Stimulated activated CD4-positive, alpha-beta T cell treated with anti-CD3 and anti-CD28 coated beads, TNF-alpha, amount 100 ng/mL, for 4 hours (primary cell): Measurements from ENCODE around the gene DNASE1L3.
A peak's percentile ranks its signal among the peaks of the same experiment; 100 is the strongest.

Source experiments
- DNase-seq, 3 experiments: peaks; one replicate each; pipeline ENCODE4 v3.0.0-alpha.2; 2020; ENCODE audit warnings: low read depth in 3 of 3

Gene DNASE1L3

DNA sequence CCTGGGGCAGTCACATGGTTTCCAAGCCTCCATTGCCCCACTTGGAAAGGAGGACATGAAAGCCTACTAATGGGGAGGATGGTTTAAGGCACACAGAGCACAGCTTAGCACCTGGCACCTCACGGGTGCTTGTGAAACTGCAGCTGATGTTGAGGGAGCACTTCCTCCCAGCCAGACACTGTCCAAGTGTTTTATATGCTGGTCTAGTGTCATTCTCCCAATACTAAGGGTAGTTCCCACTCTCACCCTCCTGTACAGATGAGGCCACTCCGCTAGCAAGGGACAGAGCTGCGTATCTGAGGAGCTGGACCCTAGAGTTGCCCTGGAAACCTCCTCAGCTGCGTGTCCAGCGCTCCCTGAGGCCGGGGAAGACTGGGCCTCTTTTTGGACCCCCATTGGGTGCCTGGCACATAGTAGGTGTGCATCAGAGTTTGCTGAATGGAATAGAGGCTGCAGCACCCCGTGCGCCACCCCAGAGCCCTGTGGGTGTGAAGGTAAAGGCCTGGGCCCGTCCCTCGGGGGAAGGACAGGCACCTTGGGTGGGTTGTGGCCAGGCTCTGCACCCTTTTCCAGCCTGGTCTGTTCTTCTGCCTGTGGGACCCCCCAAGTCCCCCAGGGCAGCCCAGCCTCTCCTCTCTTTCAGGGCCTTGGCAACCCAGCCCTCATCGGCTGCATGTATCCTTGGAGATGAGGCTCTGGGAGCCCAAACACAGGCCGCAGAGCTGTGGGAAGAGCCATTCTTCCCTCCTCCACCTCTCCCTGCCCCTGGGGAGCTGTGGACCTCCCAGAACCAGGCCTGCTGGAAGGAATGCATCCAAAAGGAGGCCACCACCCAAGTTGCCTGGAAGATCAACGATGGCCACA lies 31.3 kb downstream of the DNASE1L3 start:
- DNase-seq: no peak

DNA sequence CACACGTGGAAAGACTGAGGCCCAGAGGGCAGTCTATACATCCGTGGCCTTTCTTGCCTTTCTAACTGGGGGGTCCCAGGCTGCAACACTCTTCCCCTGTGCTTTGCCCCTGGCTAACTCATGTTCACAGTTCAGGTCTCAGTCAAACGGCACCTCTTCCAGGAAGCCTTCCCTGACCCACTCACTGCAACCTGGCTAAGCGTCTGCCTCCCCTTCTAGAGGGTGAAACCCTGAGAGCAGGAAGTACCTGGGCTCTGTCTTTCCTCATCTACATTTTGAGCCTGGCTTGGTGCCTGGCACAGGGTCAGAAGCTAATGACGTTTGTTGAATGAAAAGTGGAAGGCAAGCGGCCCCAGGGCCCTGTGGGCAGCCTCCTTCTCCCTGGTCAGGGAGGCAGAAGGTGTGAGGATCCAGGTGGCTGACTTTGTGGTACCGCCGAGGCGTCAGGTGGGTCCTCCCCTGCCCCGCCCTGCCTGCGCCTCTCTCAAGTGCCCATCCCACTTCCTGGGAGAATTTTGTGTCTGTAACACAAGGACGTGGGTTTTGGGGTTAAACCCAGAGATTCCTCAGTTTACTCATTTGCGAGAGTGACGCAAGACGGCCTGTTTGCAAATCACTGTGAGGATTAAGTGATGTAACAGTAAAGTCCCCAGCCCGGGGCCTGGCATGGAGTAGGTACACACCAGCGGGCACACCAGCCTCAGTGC lies 32.1 kb downstream of the DNASE1L3 start:
- DNase-seq: no peak

DNA sequence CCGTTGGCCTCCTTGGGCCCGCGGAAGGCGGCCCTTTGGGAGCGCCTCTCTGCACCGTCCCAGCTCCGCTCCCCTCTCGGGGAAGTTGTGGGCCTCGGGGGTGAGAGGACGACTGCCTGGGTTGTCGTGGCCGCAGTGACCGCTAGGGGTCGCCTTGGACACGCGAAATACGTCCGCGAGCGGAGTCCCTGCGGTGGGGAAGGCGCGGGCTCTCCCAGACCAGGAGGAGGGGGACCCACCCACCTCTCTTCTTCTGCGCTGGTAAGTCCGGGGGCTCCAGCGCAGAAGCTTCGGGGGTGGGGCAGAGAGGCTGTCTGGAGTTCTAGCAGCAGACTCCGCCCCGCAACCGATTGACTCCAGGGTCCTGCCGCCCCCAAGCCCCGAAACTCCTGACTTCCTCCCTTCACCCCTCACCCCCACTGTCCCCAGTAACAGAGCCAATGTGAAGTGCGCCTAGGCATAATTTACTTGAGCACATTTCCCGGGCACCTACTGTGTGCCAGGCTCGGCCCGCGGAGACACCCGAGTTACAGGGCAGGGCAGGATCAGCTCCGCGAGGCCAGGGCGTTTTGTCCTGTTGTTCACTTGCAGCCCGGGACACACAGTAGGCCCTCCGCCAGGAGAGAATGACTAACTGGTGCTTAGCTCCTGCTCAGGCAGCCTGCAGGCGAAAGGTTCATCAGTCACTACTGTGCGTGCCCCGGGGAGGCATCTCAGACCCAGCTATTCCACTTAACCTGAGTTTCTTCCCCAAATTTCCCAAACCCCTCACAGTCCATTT lies 32.8 kb downstream of the DNASE1L3 start:
- peak; percentile 79 to 91 (median 81) for DNase-seq

GRCh38 chr3:58176827-58177489 lies 33.8 kb downstream of the DNASE1L3 start:
- no peak for DNase-seq

DNA sequence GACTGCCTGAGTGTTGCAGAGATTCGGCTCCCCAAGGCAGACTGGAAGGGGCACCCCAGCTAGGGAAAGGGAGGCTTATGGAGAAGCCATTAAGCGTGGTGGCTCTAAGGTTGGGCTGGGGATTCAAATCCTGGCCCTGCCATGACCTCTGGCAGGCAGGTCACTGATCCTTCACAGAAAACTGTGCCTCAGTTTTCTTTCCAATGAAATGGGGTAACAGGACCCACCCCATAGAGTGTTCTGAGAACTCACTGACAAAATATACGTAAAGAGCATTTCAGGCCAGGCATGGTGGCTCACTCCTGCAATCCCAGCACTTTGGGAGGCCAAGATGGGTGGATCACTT lies 34.6 kb downstream of the DNASE1L3 start:
- no peak for DNase-seq

- no peak for DNase-seq
Observed at GRCh38 chr3:58175437-58176184, 35.2 kb downstream of the DNASE1L3 start.

DNA sequence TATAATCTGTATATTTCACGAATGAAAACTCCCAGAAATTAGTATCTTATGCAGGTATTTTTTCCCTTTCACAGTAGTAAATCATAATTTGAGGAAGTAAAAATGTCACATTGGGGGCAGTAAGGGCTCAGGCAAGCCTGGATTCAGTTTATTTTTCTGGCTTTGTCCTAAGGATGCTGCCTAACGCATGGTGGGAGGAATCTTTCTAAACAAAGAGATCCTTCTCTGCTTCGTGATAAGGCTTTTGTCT lies 35.7 kb downstream of the DNASE1L3 start:
- DNase-seq: no peak

GRCh38 chr3:58173669-58174398 lies 36.9 kb downstream of the DNASE1L3 start:
- DNase-seq: no peak

GRCh38 chr3:58173029-58173668 lies 37.6 kb downstream of the DNASE1L3 start:
- DNase-seq: no peak

GRCh38 chr3:58171126-58171525 lies 39.6 kb downstream of the DNASE1L3 start:
- DNase-seq: no peak

DNA sequence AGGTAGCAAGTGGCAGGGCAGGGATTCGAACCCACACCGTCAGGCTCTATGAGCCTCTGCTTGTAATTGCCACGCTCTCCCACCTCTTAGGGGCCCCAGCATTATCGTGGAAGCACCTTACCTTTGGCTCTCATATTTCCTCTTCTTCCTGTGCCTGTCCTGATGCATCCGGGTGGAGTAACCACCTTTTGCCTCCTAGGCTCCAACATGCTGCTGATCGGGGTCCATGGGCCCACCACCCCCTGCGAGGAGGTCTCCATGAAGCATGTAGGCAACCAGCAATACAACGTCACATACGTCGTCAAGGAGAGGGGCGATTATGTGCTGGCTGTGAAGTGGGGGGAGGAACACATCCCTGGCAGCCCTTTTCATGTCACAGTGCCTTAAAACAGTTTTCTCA lies 40.4 kb downstream of the DNASE1L3 start:
- no peak for DNase-seq

GRCh38 chr3:58169371-58169770 lies 41.4 kb downstream of the DNASE1L3 start:
- no peak for DNase-seq

GRCh38 chr3:58168498-58168897 lies 42.3 kb downstream of the DNASE1L3 start:
- DNase-seq: no peak

GRCh38 chr3:58167431-58168351 lies 43.1 kb downstream of the DNASE1L3 start:
- DNase-seq: peak in 2 of 3 experiments; percentile 23 to 26

GRCh38 chr3:58164906-58165821 lies 45.6 kb downstream of the DNASE1L3 start:
- no peak for DNase-seq

- DNase-seq: no peak
Observed at GRCh38 chr3:58164199-58164879, 46.4 kb downstream of the DNASE1L3 start.

DNA sequence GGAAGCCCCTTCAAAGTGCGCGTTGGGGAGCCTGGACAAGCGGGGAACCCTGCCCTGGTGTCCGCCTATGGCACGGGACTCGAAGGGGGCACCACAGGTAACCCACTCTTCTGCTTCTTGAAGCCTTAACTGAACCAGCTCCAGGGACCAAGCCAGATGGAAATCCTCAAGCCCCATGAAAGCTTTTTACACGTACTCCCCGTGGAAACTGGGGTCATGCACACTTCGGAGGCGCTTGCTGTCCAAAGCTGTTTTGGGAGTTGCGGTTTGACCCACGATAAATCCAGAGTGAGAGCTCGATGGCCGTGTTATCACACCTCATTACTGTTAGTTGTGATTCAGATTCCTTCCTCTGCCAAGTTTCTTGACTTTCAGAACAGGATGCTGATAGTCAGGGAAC lies 47.5 kb downstream of the DNASE1L3 start:
- DNase-seq: no peak
